ENCODE data around the gene PYGO2.

DNA sequence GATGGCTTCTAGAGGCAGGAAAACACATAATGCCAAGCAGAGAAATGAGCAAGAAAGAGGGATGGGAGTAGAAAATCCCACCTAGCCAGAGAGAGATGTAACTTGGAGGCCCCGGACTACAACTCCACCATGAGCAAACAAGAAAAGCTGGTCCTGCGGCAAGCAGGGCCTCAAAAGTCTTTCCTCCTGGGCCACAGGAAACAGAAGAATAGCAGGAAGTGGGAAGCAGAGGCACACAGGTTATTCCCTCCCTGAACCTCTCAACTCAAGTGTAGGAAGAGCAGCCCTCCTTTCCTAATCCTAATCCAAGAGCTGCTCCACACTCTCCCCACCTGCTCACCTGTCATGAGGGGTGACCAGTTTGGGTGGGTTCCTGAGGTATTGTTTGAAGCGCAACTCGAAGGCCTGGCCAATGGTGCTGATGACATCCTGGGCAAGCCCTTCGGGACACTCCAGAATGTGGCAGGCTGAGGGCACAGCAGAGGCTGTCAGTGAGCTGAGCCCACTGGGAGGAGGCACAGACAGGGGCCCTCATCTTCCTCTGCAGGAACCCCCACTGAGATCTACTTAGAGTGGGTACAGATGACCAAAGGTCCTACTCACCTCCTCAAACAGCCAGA is 5.9 kb upstream of the PYGO2 start:
- TF ChIP-seq, protein P1, sequence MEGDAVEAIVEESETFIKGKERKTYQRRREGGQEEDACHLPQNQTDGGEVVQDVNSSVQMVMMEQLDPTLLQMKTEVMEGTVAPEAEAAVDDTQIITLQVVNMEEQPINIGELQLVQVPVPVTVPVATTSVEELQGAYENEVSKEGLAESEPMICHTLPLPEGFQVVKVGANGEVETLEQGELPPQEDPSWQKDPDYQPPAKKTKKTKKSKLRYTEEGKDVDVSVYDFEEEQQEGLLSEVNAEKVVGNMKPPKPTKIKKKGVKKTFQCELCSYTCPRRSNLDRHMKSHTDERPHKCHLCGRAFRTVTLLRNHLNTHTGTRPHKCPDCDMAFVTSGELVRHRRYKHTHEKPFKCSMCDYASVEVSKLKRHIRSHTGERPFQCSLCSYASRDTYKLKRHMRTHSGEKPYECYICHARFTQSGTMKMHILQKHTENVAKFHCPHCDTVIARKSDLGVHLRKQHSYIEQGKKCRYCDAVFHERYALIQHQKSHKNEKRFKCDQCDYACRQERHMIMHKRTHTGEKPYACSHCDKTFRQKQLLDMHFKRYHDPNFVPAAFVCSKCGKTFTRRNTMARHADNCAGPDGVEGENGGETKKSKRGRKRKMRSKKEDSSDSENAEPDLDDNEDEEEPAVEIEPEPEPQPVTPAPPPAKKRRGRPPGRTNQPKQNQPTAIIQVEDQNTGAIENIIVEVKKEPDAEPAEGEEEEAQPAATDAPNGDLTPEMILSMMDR (conservative IDR thresholded peaks at IDR 0.05) = no peak
- no peak for TF ChIP-seq EZH2 (IDR thresholded peaks at IDR 0.05; ENCODE audit: low read depth)

All from PC-9 (cell line).